ENCODE results near the gene TIE1. TPM values are rescaled to one million over a fixed set of nuclear protein-coding genes. Genes with fewer than 3 reads are reported as not detected.

TIE1 gene
- total RNA-seq, 2 donors from 2014 or later = 23.6 to 51.7 TPM

GRCh38 chr1:43329995-43330751, 29.4 kb downstream of the TIE1 start:
- Histone ChIP-seq H3K27me3 (no peaks in the 10 kb centered on the region), H3K4me1 (peaks cover 0 to 22% of the 10 kb centered on the region in 2 donors), H3K27ac (peak overlapping the region; percentile 47 to 60), H3K4me3 (no peak overlapping the region), H3K36me3 (no peaks in the 10 kb centered on the region), H3K9me3 (peaks cover 0 to 10% of the 10 kb centered on the region in 2 donors)
- peak; percentile 80 for DNase-seq (ENCODE audit: low spot score)
- TF ChIP-seq CTCF (IDR thresholded peaks at IDR 0.05) = no peak

- DNase-seq (ENCODE audit: low spot score) = no peak
- H3K4me1 ChIP-seq = peaks cover 0 to 22% of the 10 kb centered on the region in 2 donors
- H3K36me3 ChIP-seq = no peaks in the 10 kb centered on the region
- peaks cover 0 to 4% of the 10 kb centered on the region in 2 donors for H3K9me3 ChIP-seq
- no peak overlapping the region for H3K4me3 ChIP-seq
- TF ChIP-seq CTCF (IDR thresholded peaks at IDR 0.05) = no peak
- H3K27ac ChIP-seq = no peak overlapping the region
- H3K27me3 ChIP-seq = no peaks in the 10 kb centered on the region
Observed at GRCh38 chr1:43331688-43332087, 30.9 kb downstream of the TIE1 start.

- peaks cover 0 to 18% of the 10 kb centered on the region in 2 donors for H3K4me1 ChIP-seq
- H3K27ac ChIP-seq = peak overlapping the region in 1 of 2 donors; percentile 37
- no peak for TF ChIP-seq CTCF (IDR thresholded peaks at IDR 0.05)
- H3K4me3 ChIP-seq = no peak overlapping the region
- H3K27me3 ChIP-seq = no peaks in the 10 kb centered on the region
- no peaks in the 10 kb centered on the region for H3K36me3 ChIP-seq
- DNase-seq (ENCODE audit: low spot score) = no peak
- H3K9me3 ChIP-seq = no peaks in the 10 kb centered on the region
Observed at GRCh38 chr1:43334453-43335205, 33.8 kb downstream of the TIE1 start.

- Histone ChIP-seq H3K36me3 (no peaks in the 10 kb centered on the region), H3K4me1 (peaks cover 0 to 5% of the 10 kb centered on the region in 2 donors), H3K27me3 (no peaks in the 10 kb centered on the region), H3K4me3 (no peak within 1 kb of the TSS), H3K27ac (no peak within 1 kb of the TSS), H3K9me3 (no peaks in the 10 kb centered on the region)
- no peak for TF ChIP-seq CTCF (IDR thresholded peaks at IDR 0.05)
- no peak for DNase-seq (ENCODE audit: low spot score)
Observed at GRCh38 chr1:43337588-43337987, 36.8 kb downstream of the TIE1 start, which contains the start of gene MPL. TSS of gene MPL (plus strand) at chr1:43337818. CDS start at chr1:43337849, 31 bp downstream.

GRCh38 chr1:43338001-43338400, 37.2 kb downstream of the TIE1 start:
- H3K9me3 ChIP-seq = no peaks in the 10 kb centered on the region
- H3K27me3 ChIP-seq = no peaks in the 10 kb centered on the region
- H3K4me1 ChIP-seq = peaks cover 0 to 7% of the 10 kb centered on the region in 2 donors
- H3K4me3 ChIP-seq = no peak overlapping the region
- no peak overlapping the region for H3K27ac ChIP-seq
- no peak for TF ChIP-seq CTCF (IDR thresholded peaks at IDR 0.05)
- H3K36me3 ChIP-seq = no peaks in the 10 kb centered on the region
- no peak for DNase-seq (ENCODE audit: low spot score)
